KBM-7 (cell line): Measurements from ENCODE around the gene VEGFC.

Experiments
- DNase-seq: peaks from one replicate; pipeline ENCODE4 v3.0.0-alpha.2; 2015
- in situ Hi-C: fragments of 300-500 bp; cut with MboI; formaldehyde crosslinking; loops from 2 replicates; pipeline ENCODE4 v1.14.3; 2020; ENCODE audit warnings: low sequenced_read_pairs, low pct_unique_long_range_greater_than_20kb, mixed read lengths

VEGFC gene

GRCh38 chr4:176729489-176729888 lies 63.2 kb downstream of the VEGFC start:
- no peak for DNase-seq
- in situ Hi-C loops = no loop called here

GRCh38 chr4:176726803-176727202 lies 65.9 kb downstream of the VEGFC start:
- in situ Hi-C loops = no loop called here
- no peak for DNase-seq

- in situ Hi-C loops = no loop called here
- no peak for DNase-seq
Observed at GRCh38 chr4:176721459-176721858, 71.3 kb downstream of the VEGFC start.

GRCh38 chr4:176718881-176719280 lies 73.8 kb downstream of the VEGFC start:
- in situ Hi-C loops = no loop called here
- DNase-seq = no peak

GRCh38 chr4:176717237-176717636 lies 75.5 kb downstream of the VEGFC start:
- in situ Hi-C loops = no loop called here
- no peak for DNase-seq

- DNase-seq = no peak
- in situ Hi-C loops = no loop called here
Observed at GRCh38 chr4:176709417-176709816, 83.3 kb downstream of the VEGFC start.

- no peak for DNase-seq
- in situ Hi-C loops = no loop called here
Observed at GRCh38 chr4:176708771-176709311, 83.9 kb downstream of the VEGFC start.

GRCh38 chr4:176690716-176691115 lies 102.0 kb downstream of the VEGFC start:
- in situ Hi-C loops = no loop called here
- no peak for DNase-seq

GRCh38 chr4:176680668-176681180 lies 112.0 kb downstream of the VEGFC start:
- in situ Hi-C loops = no loop called here
- DNase-seq = no peak

GRCh38 chr4:176676901-176677300 lies 115.8 kb downstream of the VEGFC start:
- in situ Hi-C loops = no loop called here
- DNase-seq = no peak

GRCh38 chr4:176675810-176676209 lies 116.9 kb downstream of the VEGFC start:
- no peak for DNase-seq
- in situ Hi-C loops = no loop called here

GRCh38 chr4:176671532-176671931 lies 121.2 kb downstream of the VEGFC start:
- in situ Hi-C loops = no loop called here
- DNase-seq = no peak

- in situ Hi-C loops = no loop called here
- DNase-seq = no peak
Observed at GRCh38 chr4:176668324-176668723, 124.4 kb downstream of the VEGFC start.

GRCh38 chr4:176664964-176665363 lies 127.8 kb downstream of the VEGFC start:
- in situ Hi-C loops = no loop called here
- no peak for DNase-seq

- in situ Hi-C loops = no loop called here
Observed at GRCh38 chr4:176660561-176660960, 132.2 kb downstream of the VEGFC start.

GRCh38 chr4:176656108-176656507 lies 136.6 kb downstream of the VEGFC start:
- in situ Hi-C loops = no loop called here
- no peak for DNase-seq

More at GRCh38 chr4:176660561-176660960, 132.2 kb downstream of the VEGFC start:
- DNase-seq = no peak

- in situ Hi-C loops = no loop called here
- DNase-seq = no peak
Observed at GRCh38 chr4:176654565-176655216, 138.0 kb downstream of the VEGFC start.

- DNase-seq = no peak
- in situ Hi-C loops = no loop called here
Observed at GRCh38 chr4:176653401-176654220, 139.1 kb downstream of the VEGFC start.

- in situ Hi-C loops = no loop called here
- no peak for DNase-seq
Observed at GRCh38 chr4:176646311-176646710, 146.4 kb downstream of the VEGFC start.

- in situ Hi-C loops = no loop called here
- no peak for DNase-seq
Observed at GRCh38 chr4:176645246-176645960, 147.3 kb downstream of the VEGFC start.
